ENCODE data around the gene HAUS6.
"Not testable (repeated sequence)": the region's sequence is repeated elsewhere in the genome, so short reads cannot be mapped to it uniquely, and the experiment has no call there.

Gene HAUS6

GRCh38 chr9:19102631-19103345 is at the start of gene HAUS6:
HAUS6 (minus strand) TSS chr9:19102904; CDS start chr9:19102651, 253 bp downstream.
- Histone ChIP-seq H3K9me3 (ENCODE audit: low read length) (no peaks in the 10 kb centered on the region), H3K79me2 (ENCODE audit: insufficient read depth, low read length) (peaks cover 44% of the 10 kb centered on the region), H3F3A (ENCODE audit: insufficient read depth, low read length) (no peaks in the 10 kb centered on the region), H3K4me1 (ENCODE audit: insufficient read depth, low read length, severe bottlenecking) (peaks cover 25% of the 10 kb centered on the region), H3K9ac (ENCODE audit: low read length) (peak within 1 kb of the TSS; percentile 82), H3K27ac (ENCODE audit: low read depth, low read length, poor library complexity, severe bottlenecking) (peak within 1 kb of the TSS; percentile 47), H3K4me3 (ENCODE audit: low read depth, low read length, poor library complexity, severe bottlenecking) (peak within 1 kb of the TSS; percentile 84), H3K9me2 (ENCODE audit: low read depth, low read length) (no peaks in the 10 kb centered on the region), H2AFZ (ENCODE audit: low read length) (peak within 1 kb of the TSS; percentile 51; the same call in 1 of the 2 replicates), H3K4me2 (ENCODE audit: low read length) (peak within 1 kb of the TSS; percentile 80), H3K27me3 (ENCODE audit: insufficient read depth, low read length) (no peaks in the 10 kb centered on the region), H3K36me3 (ENCODE audit: insufficient read depth, low read length) (peaks cover 19% of the 10 kb centered on the region), H4K20me1 (ENCODE audit: insufficient read depth, low read length) (no peaks in the 10 kb centered on the region)
- TF ChIP-seq EZH2 (IDR thresholded peaks at IDR 0.05; ENCODE audit: borderline replicate concordance, low read length) (no peak), CTCF (IDR thresholded peaks at IDR 0.05; ENCODE audit: low read length) (no peak)

DNA sequence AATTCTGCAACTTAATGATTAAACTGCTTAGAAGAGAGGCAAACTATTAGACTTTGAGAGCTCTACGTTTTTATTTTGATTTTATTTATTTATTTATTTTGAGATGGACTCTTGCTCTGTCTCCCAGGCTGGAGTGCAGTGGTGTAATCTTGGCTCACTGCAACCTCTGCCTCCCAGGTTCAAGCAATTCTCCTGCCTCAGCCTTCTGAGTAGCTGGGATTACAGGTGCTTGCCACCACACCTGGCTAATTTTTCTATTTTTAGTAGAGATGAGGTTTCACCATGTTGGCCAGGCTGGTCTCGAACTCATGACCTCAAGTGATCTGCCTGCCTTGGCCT is 49.4 kb upstream of the HAUS6 start:
- H3K79me2 ChIP-seq (ENCODE audit: insufficient read depth, low read length); H3K4me3 ChIP-seq (ENCODE audit: low read depth, low read length, poor library complexity, severe bottlenecking); H3K4me2 ChIP-seq (ENCODE audit: low read length): not testable (repeated sequence)

DNA sequence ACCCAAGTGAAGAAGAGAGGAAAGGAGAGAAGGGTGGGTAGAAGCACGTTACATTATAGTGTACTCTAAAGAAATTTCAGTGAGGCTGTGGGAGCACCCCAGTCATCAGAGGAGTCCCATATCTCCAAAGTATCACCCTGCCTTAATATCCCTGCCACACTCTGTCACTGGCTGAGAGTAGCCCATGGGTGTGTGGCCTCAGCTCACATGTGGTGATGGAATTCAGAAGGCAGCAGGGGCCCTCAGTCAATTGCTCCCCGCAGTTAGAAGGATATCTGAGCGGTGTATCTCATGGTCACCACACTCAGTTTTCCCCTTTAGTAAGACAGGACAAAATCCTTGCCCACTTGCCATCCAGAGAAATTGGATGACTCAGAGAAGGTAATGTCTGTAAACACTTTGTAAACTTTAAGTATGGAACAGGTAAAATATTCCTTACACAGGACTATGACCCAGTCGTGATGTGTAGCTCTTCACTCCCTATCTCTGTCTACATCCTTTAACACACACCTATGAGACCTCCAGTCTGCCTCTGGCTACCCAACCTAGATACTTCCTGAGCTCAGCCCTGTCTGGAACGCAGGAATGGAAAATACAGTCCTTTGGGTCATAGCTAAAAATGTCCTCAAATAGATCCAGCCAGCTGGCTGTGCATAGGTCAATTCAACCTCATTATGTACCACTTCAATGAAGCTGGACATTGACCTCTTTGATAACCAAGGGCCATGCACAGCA is 48.9 kb upstream of the HAUS6 start:
- no peak overlapping the region for H3K4me2 ChIP-seq (ENCODE audit: low read length)
- H3K27ac ChIP-seq (ENCODE audit: low read depth, low read length, poor library complexity, severe bottlenecking) = no peak overlapping the region
- H3K9me3 ChIP-seq (ENCODE audit: low read length) = no peaks in the 10 kb centered on the region
- H4K20me1 ChIP-seq (ENCODE audit: insufficient read depth, low read length) = no peaks in the 10 kb centered on the region
- no peak overlapping the region for H3K9ac ChIP-seq (ENCODE audit: low read length)
- H3K27me3 ChIP-seq (ENCODE audit: insufficient read depth, low read length) = no peaks in the 10 kb centered on the region
- H3K36me3 ChIP-seq (ENCODE audit: insufficient read depth, low read length) = no peaks in the 10 kb centered on the region
- no peaks in the 10 kb centered on the region for H3F3A ChIP-seq (ENCODE audit: insufficient read depth, low read length)
- H3K4me1 ChIP-seq (ENCODE audit: insufficient read depth, low read length, severe bottlenecking) = no peaks in the 10 kb centered on the region
- no peaks in the 10 kb centered on the region for H3K79me2 ChIP-seq (ENCODE audit: insufficient read depth, low read length)
- no peaks in the 10 kb centered on the region for H3K9me2 ChIP-seq (ENCODE audit: low read depth, low read length)
- no peak for TF ChIP-seq CTCF (IDR thresholded peaks at IDR 0.05; ENCODE audit: low read length)
- TF ChIP-seq EZH2 (IDR thresholded peaks at IDR 0.05; ENCODE audit: borderline replicate concordance, low read length) = no peak
- H2AFZ ChIP-seq (ENCODE audit: low read length) = no peak overlapping the region
- H3K4me3 ChIP-seq (ENCODE audit: low read depth, low read length, poor library complexity, severe bottlenecking) = no peak overlapping the region

More for the DNA sequence above, 49.4 kb upstream of the HAUS6 start:
- H3K4me1 ChIP-seq (ENCODE audit: insufficient read depth, low read length, severe bottlenecking); H3K9me2 ChIP-seq (ENCODE audit: low read depth, low read length); H3K9ac ChIP-seq (ENCODE audit: low read length); H3K27ac ChIP-seq (ENCODE audit: low read depth, low read length, poor library complexity, severe bottlenecking); H2AFZ ChIP-seq (ENCODE audit: low read length); H3F3A ChIP-seq (ENCODE audit: insufficient read depth, low read length); H3K36me3 ChIP-seq (ENCODE audit: insufficient read depth, low read length); H3K9me3 ChIP-seq (ENCODE audit: low read length); H4K20me1 ChIP-seq (ENCODE audit: insufficient read depth, low read length); H3K27me3 ChIP-seq (ENCODE audit: insufficient read depth, low read length): not testable (repeated sequence)

Data from OCI-LY1 (cell line).